Kidney epithelial cell (primary cell): ENCODE measurements around the gene PIK3R1. TPM values are rescaled to one million over a fixed set of nuclear protein-coding genes. Genes with fewer than 3 reads are reported as not detected.

Source experiments
- DNase-seq: peaks from one replicate; pipeline ENCODE4 v3.0.0-alpha.2; 2010; ENCODE audit warnings: low read depth
- H3K27me3 ChIP-seq: 2 replicates; pipeline ENCODE4 v1.6.0; 2011; ENCODE audit warnings: low read length; ENCODE audit not compliant: control insufficient read depth, insufficient read depth
- H3K36me3 ChIP-seq: 2 replicates; pipeline ENCODE4 v1.5.1; 2011; ENCODE audit warnings: low read length; ENCODE audit not compliant: control insufficient read depth, insufficient read depth
- H3K4me3 ChIP-seq: 2 replicates; pipeline ENCODE4 v1.5.1; 2011; ENCODE audit warnings: low read depth, mild to moderate bottlenecking, control low read depth, low read length
- CTCF ChIP-seq: IDR thresholded peaks from 2 replicates; pipeline ENCODE4 v1.5.1; 2011; ENCODE audit warnings: mild to moderate bottlenecking, moderate library complexity, low read length, control low read depth, inconsistent platforms; ENCODE audit not compliant: insufficient read depth, poor library complexity, severe bottlenecking
- total RNA-seq: library from RNA; depleted of rRNA; stranded (reverse); fragments of >200 nt; gene quantifications from 2 replicates; pipeline ENCODE4 v1.2.3, GENCODE V29; 2015

Gene PIK3R1
- total RNA-seq, 1 donor from 2014 or later, result 21.1 TPM

- Histone ChIP-seq H3K36me3 (no peaks in the 10 kb centered on the region), H3K4me3 (no peak overlapping the region), H3K27me3 (no peaks in the 10 kb centered on the region)
- peak; percentile 59 for TF ChIP-seq CTCF
- no peak for DNase-seq
Observed at GRCh38 chr5:68285851-68286611, 70.5 kb downstream of the PIK3R1 start.

GRCh38 chr5:68286612-68286912 lies 71.0 kb downstream of the PIK3R1 start:
- Histone ChIP-seq H3K36me3 (no peaks in the 10 kb centered on the region), H3K4me3 (no peak overlapping the region)
- TF ChIP-seq CTCF, result no peak

GRCh38 chr5:68287631-68287975 lies 72.0 kb downstream of the PIK3R1 start:
- Histone ChIP-seq H3K4me3 (no peak overlapping the region), H3K27me3 (no peaks in the 10 kb centered on the region), H3K36me3 (no peaks in the 10 kb centered on the region)
- no peak for DNase-seq
- TF ChIP-seq CTCF, result no peak

More at GRCh38 chr5:68286612-68286912, 71.0 kb downstream of the PIK3R1 start:
- H3K27me3 ChIP-seq, result no peaks in the 10 kb centered on the region
- no peak for DNase-seq

- peak overlapping the region; percentile 49 for H3K4me3 ChIP-seq
- DNase-seq, result no peak
- no peak for TF ChIP-seq CTCF
- H3K36me3 ChIP-seq, result no peaks in the 10 kb centered on the region
- H3K27me3 ChIP-seq, result no peaks in the 10 kb centered on the region
Observed at GRCh38 chr5:68287976-68288706, 72.6 kb downstream of the PIK3R1 start.

- Histone ChIP-seq H3K27me3 (no peaks in the 10 kb centered on the region), H3K36me3 (no peaks in the 10 kb centered on the region), H3K4me3 (peak overlapping the region; percentile 49)
- DNase-seq, result no peak
- TF ChIP-seq CTCF, result no peak
Observed at GRCh38 chr5:68288707-68289134, 73.2 kb downstream of the PIK3R1 start.
